Central memory CD8-positive, alpha-beta T cell (primary cell): ENCODE measurements around the gene RFX3.

Experiments
- ATAC-seq: fragments of 150-1000 bp; cut with Tn5 transposase; replicated peaks from 2 replicates; pipeline ENCODE4 v1.10.0; 2022; ENCODE audit warnings: mild to moderate bottlenecking, moderate FRiP score, moderate number of reproducible peaks; ENCODE audit not compliant: poor library complexity, severe bottlenecking; ENCODE audit errors: extremely low read depth
- DNase-seq, 2 donors: peaks; one replicate each; pipeline ENCODE4 v3.0.0; 2021; ENCODE audit warnings: low spot score in 2 of 2
- H3K27ac Mint-ChIP-seq: one replicate; pipeline ENCODE4 v1.8.0; 2022; ENCODE audit warnings: low read depth, mild to moderate bottlenecking, moderate library complexity, mixed read lengths
- H3K27me3 Mint-ChIP-seq: one replicate; pipeline ENCODE4 v1.8.0; 2022; ENCODE audit warnings: mixed read lengths
- H3K36me3 Mint-ChIP-seq: one replicate; pipeline ENCODE4 v1.8.0; 2022; ENCODE audit warnings: mild to moderate bottlenecking, moderate library complexity, mixed read lengths; ENCODE audit not compliant: insufficient read depth
- H3K4me1 Mint-ChIP-seq: one replicate; pipeline ENCODE4 v1.8.0; 2022; ENCODE audit warnings: mixed read lengths
- H3K4me3 Mint-ChIP-seq: one replicate; pipeline ENCODE4 v1.8.0; 2022; ENCODE audit warnings: mild to moderate bottlenecking, moderate library complexity, mixed read lengths
- H3K9me3 Mint-ChIP-seq: one replicate; pipeline ENCODE4 v1.8.0; 2022; ENCODE audit warnings: mixed read lengths

Gene RFX3

GRCh38 chr9:3397766-3398165 lies 128.0 kb downstream of the RFX3 start:
- H3K4me3 Mint-ChIP-seq: peak overlapping the region; percentile 37
- H3K27me3 Mint-ChIP-seq: no peaks in the 10 kb centered on the region
- H3K4me1 Mint-ChIP-seq: peaks cover 15% of the 10 kb centered on the region
- DNase-seq (no peak), ATAC-seq (no peak)
- H3K27ac Mint-ChIP-seq: peak overlapping the region; percentile 73
- peaks cover 16% of the 10 kb centered on the region for H3K36me3 Mint-ChIP-seq
- H3K9me3 Mint-ChIP-seq: no peaks in the 10 kb centered on the region

- DNase-seq: no peak
- Mint-ChIP-seq H3K36me3 (peaks cover 28% of the 10 kb centered on the region), H3K27me3 (no peaks in the 10 kb centered on the region), H3K27ac (no peak overlapping the region), H3K4me1 (peaks cover 20% of the 10 kb centered on the region), H3K4me3 (no peak overlapping the region), H3K9me3 (no peaks in the 10 kb centered on the region)
- ATAC-seq: no peak
Observed at GRCh38 chr9:3391414-3391813, 134.4 kb downstream of the RFX3 start.

- Mint-ChIP-seq H3K36me3 (peaks cover 13% of the 10 kb centered on the region), H3K27me3 (no peaks in the 10 kb centered on the region), H3K9me3 (no peaks in the 10 kb centered on the region), H3K4me1 (peaks cover 22% of the 10 kb centered on the region), H3K27ac (no peak overlapping the region), H3K4me3 (no peak overlapping the region)
- DNase-seq (no peak), ATAC-seq (no peak)
Observed at GRCh38 chr9:3386753-3387152, 139.0 kb downstream of the RFX3 start.

GRCh38 chr9:3385871-3386270 lies 139.9 kb downstream of the RFX3 start:
- Mint-ChIP-seq H3K4me1 (peaks cover 21% of the 10 kb centered on the region), H3K4me3 (no peak overlapping the region), H3K27ac (no peak overlapping the region), H3K27me3 (no peaks in the 10 kb centered on the region), H3K36me3 (peaks cover 5% of the 10 kb centered on the region), H3K9me3 (no peaks in the 10 kb centered on the region)
- no peak for DNase-seq
- no peak for ATAC-seq

GRCh38 chr9:3371842-3372241 lies 154.0 kb downstream of the RFX3 start:
- H3K4me3 Mint-ChIP-seq: no peak overlapping the region
- peaks cover 1% of the 10 kb centered on the region for H3K36me3 Mint-ChIP-seq
- DNase-seq: no peak
- no peaks in the 10 kb centered on the region for H3K27me3 Mint-ChIP-seq
- H3K27ac Mint-ChIP-seq: no peak overlapping the region
- H3K4me1 Mint-ChIP-seq: peaks cover 8% of the 10 kb centered on the region
- no peaks in the 10 kb centered on the region for H3K9me3 Mint-ChIP-seq
- ATAC-seq: no peak

GRCh38 chr9:3370715-3371114 lies 155.1 kb downstream of the RFX3 start:
- no peaks in the 10 kb centered on the region for H3K9me3 Mint-ChIP-seq
- DNase-seq: no peak

GRCh38 chr9:3367185-3367584 lies 158.6 kb downstream of the RFX3 start:
- no peak overlapping the region for H3K27ac Mint-ChIP-seq
- DNase-seq: no peak
- H3K4me1 Mint-ChIP-seq: peaks cover 14% of the 10 kb centered on the region
- H3K4me3 Mint-ChIP-seq: no peak overlapping the region
- no peaks in the 10 kb centered on the region for H3K9me3 Mint-ChIP-seq
- H3K27me3 Mint-ChIP-seq: no peaks in the 10 kb centered on the region
- no peak for ATAC-seq
- no peaks in the 10 kb centered on the region for H3K36me3 Mint-ChIP-seq

More at GRCh38 chr9:3370715-3371114, 155.1 kb downstream of the RFX3 start:
- peaks cover 14% of the 10 kb centered on the region for H3K4me1 Mint-ChIP-seq
- no peak for ATAC-seq
- H3K27ac Mint-ChIP-seq: no peak overlapping the region
- no peak overlapping the region for H3K4me3 Mint-ChIP-seq
- no peaks in the 10 kb centered on the region for H3K27me3 Mint-ChIP-seq
- H3K36me3 Mint-ChIP-seq: peaks cover 1% of the 10 kb centered on the region

- H3K9me3 Mint-ChIP-seq: no peaks in the 10 kb centered on the region
- peaks cover 3% of the 10 kb centered on the region for H3K36me3 Mint-ChIP-seq
- no peak for ATAC-seq
- H3K27me3 Mint-ChIP-seq: no peaks in the 10 kb centered on the region
- DNase-seq: no peak
- peaks cover 6% of the 10 kb centered on the region for H3K4me1 Mint-ChIP-seq
- no peak overlapping the region for H3K27ac Mint-ChIP-seq
- no peak overlapping the region for H3K4me3 Mint-ChIP-seq
Observed at GRCh38 chr9:3361689-3362392, 164.0 kb downstream of the RFX3 start.

GRCh38 chr9:3361116-3361515 lies 164.7 kb downstream of the RFX3 start:
- Mint-ChIP-seq H3K27ac (peak overlapping the region; percentile 4), H3K9me3 (no peaks in the 10 kb centered on the region)

GRCh38 chr9:3360245-3360644 lies 165.6 kb downstream of the RFX3 start:
- ATAC-seq: no peak

More at GRCh38 chr9:3361116-3361515, 164.7 kb downstream of the RFX3 start:
- Mint-ChIP-seq H3K4me1 (no peaks in the 10 kb centered on the region), H3K36me3 (peaks cover 4% of the 10 kb centered on the region), H3K27me3 (no peaks in the 10 kb centered on the region), H3K4me3 (no peak overlapping the region)
- DNase-seq (no peak), ATAC-seq (no peak)

GRCh38 chr9:3359778-3360177 lies 166.0 kb downstream of the RFX3 start:
- H3K4me1 Mint-ChIP-seq: no peaks in the 10 kb centered on the region
- no peaks in the 10 kb centered on the region for H3K27me3 Mint-ChIP-seq
- no peak for ATAC-seq
- DNase-seq: no peak
- H3K4me3 Mint-ChIP-seq: no peak overlapping the region
- no peaks in the 10 kb centered on the region for H3K9me3 Mint-ChIP-seq
- H3K27ac Mint-ChIP-seq: no peak overlapping the region
- peaks cover 4% of the 10 kb centered on the region for H3K36me3 Mint-ChIP-seq

More at GRCh38 chr9:3360245-3360644, 165.6 kb downstream of the RFX3 start:
- Mint-ChIP-seq H3K27ac (no peak overlapping the region), H3K4me3 (no peak overlapping the region), H3K27me3 (no peaks in the 10 kb centered on the region), H3K36me3 (peaks cover 4% of the 10 kb centered on the region), H3K9me3 (no peaks in the 10 kb centered on the region), H3K4me1 (no peaks in the 10 kb centered on the region)
- DNase-seq: no peak

- ATAC-seq: no peak
- Mint-ChIP-seq H3K4me1 (no peaks in the 10 kb centered on the region), H3K4me3 (no peak overlapping the region), H3K27ac (no peak overlapping the region), H3K27me3 (no peaks in the 10 kb centered on the region), H3K9me3 (no peaks in the 10 kb centered on the region), H3K36me3 (peaks cover 4% of the 10 kb centered on the region)
- no peak for DNase-seq
Observed at GRCh38 chr9:3359048-3359692, 166.6 kb downstream of the RFX3 start.

GRCh38 chr9:3348169-3348568 lies 177.6 kb downstream of the RFX3 start:
- no peaks in the 10 kb centered on the region for H3K27me3 Mint-ChIP-seq
- H3K4me3 Mint-ChIP-seq: no peak overlapping the region
- peaks cover 3% of the 10 kb centered on the region for H3K36me3 Mint-ChIP-seq
- DNase-seq (no peak), ATAC-seq (no peak)
- H3K4me1 Mint-ChIP-seq: no peaks in the 10 kb centered on the region
- H3K9me3 Mint-ChIP-seq: no peaks in the 10 kb centered on the region
- H3K27ac Mint-ChIP-seq: no peak overlapping the region
